NCI-H2107 (cell line): ENCODE data around the gene KIAA1671.
"Not testable (repeated sequence)": the region's sequence is repeated elsewhere in the genome, so short reads cannot be mapped to it uniquely, and the experiment has no call there.

ENCODE experiments used
- DNase-seq: peaks from one replicate; lab custom pipeline; 2025; lab: John Stamatoyannopoulos, UW

KIAA1671 gene

GRCh38 chr22:25203082-25203481, 250.6 kb downstream of the KIAA1671 start:
- no peak for DNase-seq

- DNase-seq, result not testable (repeated sequence)
Observed at GRCh38 chr22:25204547-25204946, 252.0 kb downstream of the KIAA1671 start.

GRCh38 chr22:25205847-25206246, 253.3 kb downstream of the KIAA1671 start:
- no peak for DNase-seq

- DNase-seq, result no peak
Observed at GRCh38 chr22:25206998-25207397, 254.5 kb downstream of the KIAA1671 start.

GRCh38 chr22:25207553-25208157, 255.1 kb downstream of the KIAA1671 start:
- DNase-seq, result no peak

- DNase-seq, result no peak
Observed at GRCh38 chr22:25208328-25208727, 255.8 kb downstream of the KIAA1671 start.

- no peak for DNase-seq
Observed at GRCh38 chr22:25208743-25209505, 256.4 kb downstream of the KIAA1671 start.

- DNase-seq, result no peak
Observed at GRCh38 chr22:25210793-25211192, 258.3 kb downstream of the KIAA1671 start.

GRCh38 chr22:25212337-25212736, 259.8 kb downstream of the KIAA1671 start:
- no peak for DNase-seq

- no peak for DNase-seq
Observed at GRCh38 chr22:25213221-25213620, 260.7 kb downstream of the KIAA1671 start.

- DNase-seq, result no peak
Observed at GRCh38 chr22:25216230-25216629, 263.7 kb downstream of the KIAA1671 start.

- no peak for DNase-seq
Observed at GRCh38 chr22:25219211-25219689, 266.7 kb downstream of the KIAA1671 start, which contains the start of gene CRYBB2. CRYBB2 (plus strand) TSS chr22:25219639; CDS start chr22:25221430, 1,791 bp downstream.

GRCh38 chr22:25219948-25220442, 267.5 kb downstream of the KIAA1671 start:
- no peak for DNase-seq

GRCh38 chr22:25221790-25222189, 269.3 kb downstream of the KIAA1671 start:
- DNase-seq, result no peak

- DNase-seq, result no peak
Observed at GRCh38 chr22:25223269-25223850, 270.8 kb downstream of the KIAA1671 start.

- no peak for DNase-seq
Observed at GRCh38 chr22:25228822-25229221, 276.3 kb downstream of the KIAA1671 start.

- not testable (repeated sequence) for DNase-seq
Observed at GRCh38 chr22:25230760-25231159, 278.2 kb downstream of the KIAA1671 start.

- no peak for DNase-seq
Observed at GRCh38 chr22:25232301-25232700, 279.8 kb downstream of the KIAA1671 start.

- not testable (repeated sequence) for DNase-seq
Observed at GRCh38 chr22:25233706-25234105, 281.2 kb downstream of the KIAA1671 start.

- peak; percentile 76 for DNase-seq
Observed at GRCh38 chr22:25235547-25236290, 283.2 kb downstream of the KIAA1671 start.

- no peak for DNase-seq
Observed at GRCh38 chr22:25236417-25236816, 283.9 kb downstream of the KIAA1671 start.

- DNase-seq, result no peak
Observed at GRCh38 chr22:25237503-25237902, 285.0 kb downstream of the KIAA1671 start.
